Measurements from ENCODE around the gene SEMA4C.
"Not testable (repeated sequence)": the region's sequence is repeated elsewhere in the genome, so short reads cannot be mapped to it uniquely, and the experiment has no call there.

SEMA4C gene

GRCh38 chr2:96866586-96866985, 3.3 kb downstream of the SEMA4C start:
- no peak for DNase-seq (ENCODE audit: low read depth in 2 of 2)

GRCh38 chr2:96866149-96866548, 3.7 kb downstream of the SEMA4C start:
- DNase-seq (ENCODE audit: low read depth in 2 of 2): no peak

- DNase-seq (ENCODE audit: low read depth in 2 of 2): no peak
Observed at GRCh38 chr2:96865654-96866053, 4.2 kb downstream of the SEMA4C start.

GRCh38 chr2:96864343-96865091, 5.4 kb downstream of the SEMA4C start:
- no peak for DNase-seq (ENCODE audit: low read depth in 2 of 2)

GRCh38 chr2:96863575-96864342, 6.1 kb downstream of the SEMA4C start:
- no peak for DNase-seq (ENCODE audit: low read depth in 2 of 2)

- not testable (repeated sequence) for DNase-seq (ENCODE audit: low read depth in 2 of 2)
Observed at GRCh38 chr2:96863056-96863455, 6.8 kb downstream of the SEMA4C start.

- no peak for DNase-seq (ENCODE audit: low read depth in 2 of 2)
Observed at GRCh38 chr2:96861074-96861473, 8.8 kb downstream of the SEMA4C start.

GRCh38 chr2:96860065-96861029, 9.5 kb downstream of the SEMA4C start:
- DNase-seq (ENCODE audit: low read depth in 2 of 2): peak in 1 of 2 donors; percentile 23

GRCh38 chr2:96859681-96860064, 10.2 kb downstream of the SEMA4C start:
- DNase-seq (ENCODE audit: low read depth in 2 of 2): no peak

GRCh38 chr2:96859099-96859649, 10.7 kb downstream of the SEMA4C start:
- DNase-seq (ENCODE audit: low read depth in 2 of 2): no peak

- DNase-seq (ENCODE audit: low read depth in 2 of 2): peak; percentile 93 to 94
Observed at GRCh38 chr2:96857667-96858372, 12.1 kb downstream of the SEMA4C start, which contains the start of gene ANKRD39. Gene ANKRD39 (minus strand): TSS chr2:96858016. CDS start chr2:96857987, 29 bp downstream.

GRCh38 chr2:96856776-96857666, 12.9 kb downstream of the SEMA4C start:
- DNase-seq (ENCODE audit: low read depth in 2 of 2): no peak

GRCh38 chr2:96853321-96853720, 16.6 kb downstream of the SEMA4C start:
- no peak for DNase-seq (ENCODE audit: low read depth in 2 of 2)

- DNase-seq (ENCODE audit: low read depth in 2 of 2): no peak
Observed at GRCh38 chr2:96852667-96853066, 17.2 kb downstream of the SEMA4C start.

GRCh38 chr2:96848264-96848663, 21.6 kb downstream of the SEMA4C start:
- no peak for DNase-seq (ENCODE audit: low read depth in 2 of 2)

- DNase-seq (ENCODE audit: low read depth in 2 of 2): no peak
Observed at GRCh38 chr2:96847586-96847985, 22.3 kb downstream of the SEMA4C start.

GRCh38 chr2:96846825-96847224, 23.1 kb downstream of the SEMA4C start:
- DNase-seq (ENCODE audit: low read depth in 2 of 2): no peak

GRCh38 chr2:96844405-96844808, 25.5 kb downstream of the SEMA4C start:
- no peak for DNase-seq (ENCODE audit: low read depth in 2 of 2)

- no peak for DNase-seq (ENCODE audit: low read depth in 2 of 2)
Observed at GRCh38 chr2:96843538-96844268, 26.2 kb downstream of the SEMA4C start, which contains the start of gene ANKRD23. Gene ANKRD23 (minus strand): TSS chr2:96844021. CDS start chr2:96843992, 29 bp downstream.
